Measurements from ENCODE around the gene ATP6V0B.

DNA sequence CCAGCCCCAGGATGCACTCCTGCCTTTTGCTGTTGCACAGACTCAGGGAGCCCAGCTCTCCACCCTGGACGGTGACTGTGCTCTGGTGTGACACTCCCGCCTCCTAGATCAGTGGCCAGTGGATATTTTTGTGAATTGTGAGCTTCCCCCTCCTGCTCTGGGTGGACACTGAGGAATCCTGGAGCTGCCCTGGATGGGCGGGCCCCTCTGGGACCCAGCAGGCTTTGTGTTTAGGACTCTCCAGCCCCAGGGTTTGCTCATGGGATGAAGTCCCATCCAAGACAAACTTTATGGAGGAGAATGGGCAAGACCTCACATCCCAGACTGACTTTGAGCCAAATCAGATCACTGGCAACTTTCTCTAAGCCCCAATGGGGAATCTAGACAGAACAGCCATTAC is 40.4 kb downstream of the ATP6V0B start:
- TF ChIP-seq, protein P1, sequence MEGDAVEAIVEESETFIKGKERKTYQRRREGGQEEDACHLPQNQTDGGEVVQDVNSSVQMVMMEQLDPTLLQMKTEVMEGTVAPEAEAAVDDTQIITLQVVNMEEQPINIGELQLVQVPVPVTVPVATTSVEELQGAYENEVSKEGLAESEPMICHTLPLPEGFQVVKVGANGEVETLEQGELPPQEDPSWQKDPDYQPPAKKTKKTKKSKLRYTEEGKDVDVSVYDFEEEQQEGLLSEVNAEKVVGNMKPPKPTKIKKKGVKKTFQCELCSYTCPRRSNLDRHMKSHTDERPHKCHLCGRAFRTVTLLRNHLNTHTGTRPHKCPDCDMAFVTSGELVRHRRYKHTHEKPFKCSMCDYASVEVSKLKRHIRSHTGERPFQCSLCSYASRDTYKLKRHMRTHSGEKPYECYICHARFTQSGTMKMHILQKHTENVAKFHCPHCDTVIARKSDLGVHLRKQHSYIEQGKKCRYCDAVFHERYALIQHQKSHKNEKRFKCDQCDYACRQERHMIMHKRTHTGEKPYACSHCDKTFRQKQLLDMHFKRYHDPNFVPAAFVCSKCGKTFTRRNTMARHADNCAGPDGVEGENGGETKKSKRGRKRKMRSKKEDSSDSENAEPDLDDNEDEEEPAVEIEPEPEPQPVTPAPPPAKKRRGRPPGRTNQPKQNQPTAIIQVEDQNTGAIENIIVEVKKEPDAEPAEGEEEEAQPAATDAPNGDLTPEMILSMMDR (IDR thresholded peaks at IDR 0.05; ENCODE audit: low read depth, low read length, missing input control): no peak
- TF ChIP-seq GABPA (IDR thresholded peaks at IDR 0.05 in 1 of 2, conservative IDR thresholded peaks at IDR 0.05 in 1 of 2) (no peak), RAD21 (IDR thresholded peaks at IDR 0.05) (no peak), RXRA (IDR thresholded peaks at IDR 0.05) (no peak), EGR1 (IDR thresholded peaks at IDR 0.05; ENCODE audit: low read depth in 2 of 2) (no peak), YY1 (IDR thresholded peaks at IDR 0.05) (no peak), JUND (IDR thresholded peaks at IDR 0.05) (no peak), FOXA1 (IDR thresholded peaks at IDR 0.05) (no peak), TAF1 (conservative IDR thresholded peaks at IDR 0.05) (no peak), HNF4A (conservative IDR thresholded peaks at IDR 0.05) (no peak)
- TF ChIP-seq, protein P2, sequence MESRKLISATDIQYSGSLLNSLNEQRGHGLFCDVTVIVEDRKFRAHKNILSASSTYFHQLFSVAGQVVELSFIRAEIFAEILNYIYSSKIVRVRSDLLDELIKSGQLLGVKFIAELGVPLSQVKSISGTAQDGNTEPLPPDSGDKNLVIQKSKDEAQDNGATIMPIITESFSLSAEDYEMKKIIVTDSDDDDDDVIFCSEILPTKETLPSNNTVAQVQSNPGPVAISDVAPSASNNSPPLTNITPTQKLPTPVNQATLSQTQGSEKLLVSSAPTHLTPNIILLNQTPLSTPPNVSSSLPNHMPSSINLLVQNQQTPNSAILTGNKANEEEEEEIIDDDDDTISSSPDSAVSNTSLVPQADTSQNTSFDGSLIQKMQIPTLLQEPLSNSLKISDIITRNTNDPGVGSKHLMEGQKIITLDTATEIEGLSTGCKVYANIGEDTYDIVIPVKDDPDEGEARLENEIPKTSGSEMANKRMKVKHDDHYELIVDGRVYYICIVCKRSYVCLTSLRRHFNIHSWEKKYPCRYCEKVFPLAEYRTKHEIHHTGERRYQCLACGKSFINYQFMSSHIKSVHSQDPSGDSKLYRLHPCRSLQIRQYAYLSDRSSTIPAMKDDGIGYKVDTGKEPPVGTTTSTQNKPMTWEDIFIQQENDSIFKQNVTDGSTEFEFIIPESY (IDR thresholded peaks at IDR 0.05): no peak
- TF ChIP-seq, protein P3, sequence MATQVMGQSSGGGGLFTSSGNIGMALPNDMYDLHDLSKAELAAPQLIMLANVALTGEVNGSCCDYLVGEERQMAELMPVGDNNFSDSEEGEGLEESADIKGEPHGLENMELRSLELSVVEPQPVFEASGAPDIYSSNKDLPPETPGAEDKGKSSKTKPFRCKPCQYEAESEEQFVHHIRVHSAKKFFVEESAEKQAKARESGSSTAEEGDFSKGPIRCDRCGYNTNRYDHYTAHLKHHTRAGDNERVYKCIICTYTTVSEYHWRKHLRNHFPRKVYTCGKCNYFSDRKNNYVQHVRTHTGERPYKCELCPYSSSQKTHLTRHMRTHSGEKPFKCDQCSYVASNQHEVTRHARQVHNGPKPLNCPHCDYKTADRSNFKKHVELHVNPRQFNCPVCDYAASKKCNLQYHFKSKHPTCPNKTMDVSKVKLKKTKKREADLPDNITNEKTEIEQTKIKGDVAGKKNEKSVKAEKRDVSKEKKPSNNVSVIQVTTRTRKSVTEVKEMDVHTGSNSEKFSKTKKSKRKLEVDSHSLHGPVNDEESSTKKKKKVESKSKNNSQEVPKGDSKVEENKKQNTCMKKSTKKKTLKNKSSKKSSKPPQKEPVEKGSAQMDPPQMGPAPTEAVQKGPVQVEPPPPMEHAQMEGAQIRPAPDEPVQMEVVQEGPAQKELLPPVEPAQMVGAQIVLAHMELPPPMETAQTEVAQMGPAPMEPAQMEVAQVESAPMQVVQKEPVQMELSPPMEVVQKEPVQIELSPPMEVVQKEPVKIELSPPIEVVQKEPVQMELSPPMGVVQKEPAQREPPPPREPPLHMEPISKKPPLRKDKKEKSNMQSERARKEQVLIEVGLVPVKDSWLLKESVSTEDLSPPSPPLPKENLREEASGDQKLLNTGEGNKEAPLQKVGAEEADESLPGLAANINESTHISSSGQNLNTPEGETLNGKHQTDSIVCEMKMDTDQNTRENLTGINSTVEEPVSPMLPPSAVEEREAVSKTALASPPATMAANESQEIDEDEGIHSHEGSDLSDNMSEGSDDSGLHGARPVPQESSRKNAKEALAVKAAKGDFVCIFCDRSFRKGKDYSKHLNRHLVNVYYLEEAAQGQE (IDR thresholded peaks at IDR 0.05): no peak
- TF ChIP-seq, protein P4, sequence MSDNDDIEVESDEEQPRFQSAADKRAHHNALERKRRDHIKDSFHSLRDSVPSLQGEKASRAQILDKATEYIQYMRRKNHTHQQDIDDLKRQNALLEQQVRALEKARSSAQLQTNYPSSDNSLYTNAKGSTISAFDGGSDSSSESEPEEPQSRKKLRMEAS (IDR thresholded peaks at IDR 0.05): no peak
- TF ChIP-seq, protein P5, sequence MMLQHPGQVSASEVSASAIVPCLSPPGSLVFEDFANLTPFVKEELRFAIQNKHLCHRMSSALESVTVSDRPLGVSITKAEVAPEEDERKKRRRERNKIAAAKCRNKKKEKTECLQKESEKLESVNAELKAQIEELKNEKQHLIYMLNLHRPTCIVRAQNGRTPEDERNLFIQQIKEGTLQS (IDR thresholded peaks at IDR 0.05): no peak

Measured in liver (tissue), 3 donors.